ENCODE measurements around the gene SLC34A1. TPM values are rescaled to one million over a fixed set of nuclear protein-coding genes. Genes with fewer than 3 reads are reported as not detected.
A peak's percentile ranks its signal among the peaks of the same experiment; 100 is the strongest.

SLC34A1 gene
- total RNA-seq, 1 donor from 2014 or later: not detected

DNA sequence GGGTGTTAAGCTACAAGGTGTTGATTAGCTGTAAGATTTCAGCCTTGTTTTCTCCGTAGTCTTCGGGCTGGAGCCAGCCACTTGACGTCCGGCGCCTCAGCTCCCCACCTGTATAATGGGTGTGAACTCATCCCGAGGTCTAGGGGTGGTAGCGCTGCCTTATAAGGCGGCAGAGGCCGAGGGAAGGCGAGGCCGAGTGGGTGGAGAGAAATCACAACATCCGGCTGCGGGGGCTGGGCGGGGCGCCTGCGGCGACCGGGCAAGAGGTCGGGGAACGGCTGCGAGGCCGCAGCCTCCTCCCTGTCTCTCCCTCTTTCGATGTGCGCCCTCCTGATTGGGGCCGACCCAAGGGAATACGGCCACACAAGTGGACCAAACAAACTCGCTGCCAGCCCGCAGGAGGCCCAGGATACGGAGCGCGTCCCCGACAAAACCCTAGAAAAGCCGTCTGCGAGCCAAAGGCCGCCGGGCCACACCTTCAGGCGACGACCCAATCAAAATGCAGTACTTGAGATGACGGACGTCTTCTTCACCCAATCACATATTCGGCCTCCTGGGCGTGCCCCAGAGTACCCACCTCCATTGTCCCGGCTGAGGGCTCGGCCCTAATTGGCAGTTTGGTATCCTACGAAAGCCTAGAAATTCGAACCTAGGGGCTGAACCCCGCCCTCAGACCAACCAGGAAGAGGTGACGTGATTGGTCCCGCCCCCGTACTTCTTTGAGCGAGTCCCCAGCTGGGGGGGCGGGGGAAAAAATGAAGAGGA is 41.7 kb downstream of the SLC34A1 start:
- peak; percentile 97 for DNase-seq
- H3K4me3 Mint-ChIP-seq (ENCODE audit: unreplicated experiment): peak overlapping the region; percentile 94
- peaks cover 8% of the 10 kb centered on the region for H3K27me3 Mint-ChIP-seq (ENCODE audit: unreplicated experiment)
- peak overlapping the region; percentile 98 for H3K27ac Mint-ChIP-seq (ENCODE audit: unreplicated experiment)
- no peaks in the 10 kb centered on the region for H3K36me3 Mint-ChIP-seq (ENCODE audit: unreplicated experiment)
- TF ChIP-seq, protein P1, sequence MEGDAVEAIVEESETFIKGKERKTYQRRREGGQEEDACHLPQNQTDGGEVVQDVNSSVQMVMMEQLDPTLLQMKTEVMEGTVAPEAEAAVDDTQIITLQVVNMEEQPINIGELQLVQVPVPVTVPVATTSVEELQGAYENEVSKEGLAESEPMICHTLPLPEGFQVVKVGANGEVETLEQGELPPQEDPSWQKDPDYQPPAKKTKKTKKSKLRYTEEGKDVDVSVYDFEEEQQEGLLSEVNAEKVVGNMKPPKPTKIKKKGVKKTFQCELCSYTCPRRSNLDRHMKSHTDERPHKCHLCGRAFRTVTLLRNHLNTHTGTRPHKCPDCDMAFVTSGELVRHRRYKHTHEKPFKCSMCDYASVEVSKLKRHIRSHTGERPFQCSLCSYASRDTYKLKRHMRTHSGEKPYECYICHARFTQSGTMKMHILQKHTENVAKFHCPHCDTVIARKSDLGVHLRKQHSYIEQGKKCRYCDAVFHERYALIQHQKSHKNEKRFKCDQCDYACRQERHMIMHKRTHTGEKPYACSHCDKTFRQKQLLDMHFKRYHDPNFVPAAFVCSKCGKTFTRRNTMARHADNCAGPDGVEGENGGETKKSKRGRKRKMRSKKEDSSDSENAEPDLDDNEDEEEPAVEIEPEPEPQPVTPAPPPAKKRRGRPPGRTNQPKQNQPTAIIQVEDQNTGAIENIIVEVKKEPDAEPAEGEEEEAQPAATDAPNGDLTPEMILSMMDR (IDR thresholded peaks at IDR 0.05; ENCODE audit: partially characterized antibody, unreplicated experiment): no peak
- H3K9me3 Mint-ChIP-seq (ENCODE audit: unreplicated experiment): peaks cover 9% of the 10 kb centered on the region
- H3K4me1 Mint-ChIP-seq (ENCODE audit: low read depth, unreplicated experiment): peaks cover 14% of the 10 kb centered on the region

DNA sequence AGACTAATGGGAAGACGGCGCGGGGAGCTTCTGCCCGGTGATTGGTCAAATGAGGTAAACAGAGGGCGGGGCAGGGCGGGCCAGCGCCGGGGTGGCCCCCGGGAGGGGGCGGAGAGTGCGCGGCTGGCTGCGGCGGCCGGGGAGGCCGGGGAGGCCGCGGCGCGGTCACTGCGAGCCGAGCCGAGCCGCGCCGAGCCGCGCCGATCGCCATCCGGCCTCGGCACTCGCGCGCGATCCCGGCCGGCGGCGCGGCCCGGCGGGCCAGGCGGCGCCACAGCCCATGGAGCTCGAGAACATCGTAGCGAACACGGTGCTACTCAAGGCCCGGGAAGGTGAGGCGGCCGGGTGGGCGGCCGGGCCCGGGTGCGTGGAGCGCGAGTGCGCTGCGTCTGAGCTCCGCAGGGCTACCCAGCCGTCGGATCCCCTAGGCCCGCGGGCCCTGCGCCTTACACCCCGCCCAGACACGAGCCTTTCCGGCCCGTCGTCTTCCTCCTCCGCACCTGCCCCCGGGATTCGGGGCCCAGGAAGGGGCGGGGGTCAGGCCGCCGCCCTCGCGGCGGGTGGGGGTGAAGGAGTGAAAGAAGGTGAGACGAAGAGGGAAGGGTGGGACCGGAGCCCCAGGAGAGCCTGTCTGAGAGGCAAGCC is 42.5 kb downstream of the SLC34A1 start, which contains the start of gene GRK6:
GRK6 (plus strand) TSS at position 111 of the 645 bp plus-strand sequence; CDS start at position 281, 170 bp downstream.
- peaks cover 8% of the 10 kb centered on the region for H3K9me3 Mint-ChIP-seq (ENCODE audit: unreplicated experiment)
- H3K4me3 Mint-ChIP-seq (ENCODE audit: unreplicated experiment): peak within 1 kb of the TSS; percentile 94
- DNase-seq: peak; percentile 55
- TF ChIP-seq, protein P1 (IDR thresholded peaks at IDR 0.05; ENCODE audit: partially characterized antibody, unreplicated experiment): no peak
- peak within 1 kb of the TSS; percentile 98 for H3K27ac Mint-ChIP-seq (ENCODE audit: unreplicated experiment)
- H3K36me3 Mint-ChIP-seq (ENCODE audit: unreplicated experiment): no peaks in the 10 kb centered on the region
- H3K27me3 Mint-ChIP-seq (ENCODE audit: unreplicated experiment): peaks cover 8% of the 10 kb centered on the region
- H3K4me1 Mint-ChIP-seq (ENCODE audit: low read depth, unreplicated experiment): peaks cover 10% of the 10 kb centered on the region

DNA sequence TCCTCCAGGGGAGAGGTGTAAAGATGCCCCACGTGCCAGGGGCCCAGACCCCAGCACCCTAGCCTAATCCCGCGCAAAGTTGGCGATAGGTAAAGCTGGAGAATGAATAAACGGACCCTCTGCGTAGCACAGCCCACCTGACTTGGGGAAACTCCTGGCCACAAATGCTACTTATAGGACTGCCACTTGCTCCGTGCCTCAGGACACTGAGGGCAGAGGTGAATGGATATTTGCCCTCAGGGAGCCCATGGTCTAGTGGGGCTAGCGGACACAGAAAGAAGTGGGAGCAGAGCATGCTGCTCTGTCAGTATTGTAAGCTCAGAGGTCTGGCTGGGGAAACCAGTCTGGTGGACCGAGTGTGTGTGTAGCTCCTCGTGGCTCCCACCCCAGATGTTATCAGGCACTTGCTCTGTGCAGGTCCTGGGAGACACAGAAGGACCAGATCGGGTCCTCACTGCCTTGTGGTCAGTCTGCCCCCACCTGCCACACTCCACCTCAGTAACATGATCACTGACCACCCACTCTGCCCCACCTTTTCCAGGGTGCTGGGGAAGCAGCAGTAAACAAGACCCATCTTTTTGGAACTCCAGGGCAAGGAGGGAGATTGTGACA is 43.1 kb downstream of the SLC34A1 start:
- peak overlapping the region; percentile 87 for H3K4me3 Mint-ChIP-seq (ENCODE audit: unreplicated experiment)
- peak overlapping the region; percentile 75 for H3K27ac Mint-ChIP-seq (ENCODE audit: unreplicated experiment)
- peaks cover 8% of the 10 kb centered on the region for H3K9me3 Mint-ChIP-seq (ENCODE audit: unreplicated experiment)
- DNase-seq: no peak
- peaks cover 10% of the 10 kb centered on the region for H3K4me1 Mint-ChIP-seq (ENCODE audit: low read depth, unreplicated experiment)
- peaks cover 10% of the 10 kb centered on the region for H3K27me3 Mint-ChIP-seq (ENCODE audit: unreplicated experiment)
- H3K36me3 Mint-ChIP-seq (ENCODE audit: unreplicated experiment): no peaks in the 10 kb centered on the region
- TF ChIP-seq, protein P1 (IDR thresholded peaks at IDR 0.05; ENCODE audit: partially characterized antibody, unreplicated experiment): no peak

DNA sequence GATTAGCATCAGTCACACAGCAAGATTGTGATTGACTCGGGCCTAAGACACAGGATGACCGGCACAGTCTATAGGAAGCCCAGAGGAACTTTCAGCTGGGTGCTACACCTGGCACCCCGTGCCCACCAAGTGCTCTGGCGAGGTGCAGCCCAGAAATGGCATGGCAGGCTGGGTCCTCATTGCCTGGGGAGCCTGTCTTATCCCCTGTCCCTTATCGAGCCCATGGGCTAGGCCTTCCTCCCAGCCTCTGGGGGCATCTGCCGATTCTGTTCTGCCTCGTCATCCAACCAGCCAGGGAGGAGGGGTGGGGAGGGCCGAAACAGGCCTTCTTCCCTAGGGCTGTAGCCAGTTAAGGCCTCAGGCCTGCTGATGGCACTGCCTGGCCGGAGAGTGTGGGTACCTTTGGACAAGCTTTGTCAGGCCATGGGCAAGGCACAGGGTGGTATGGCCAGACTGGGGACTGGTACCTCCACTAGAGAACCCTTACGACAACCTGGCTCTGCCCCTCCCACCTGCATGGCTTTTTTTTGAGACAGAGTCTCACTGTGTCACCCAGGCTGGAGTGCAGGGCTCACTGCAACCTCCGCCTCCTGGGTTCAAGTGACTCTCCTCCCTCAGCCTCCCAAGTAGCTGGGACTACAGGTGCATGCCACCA is 43.8 kb downstream of the SLC34A1 start:
- peaks cover 10% of the 10 kb centered on the region for H3K4me1 Mint-ChIP-seq (ENCODE audit: low read depth, unreplicated experiment)
- H3K27ac Mint-ChIP-seq (ENCODE audit: unreplicated experiment): no peak overlapping the region
- no peak for DNase-seq
- peaks cover 6% of the 10 kb centered on the region for H3K9me3 Mint-ChIP-seq (ENCODE audit: unreplicated experiment)
- TF ChIP-seq, protein P1 (IDR thresholded peaks at IDR 0.05; ENCODE audit: partially characterized antibody, unreplicated experiment): no peak
- no peaks in the 10 kb centered on the region for H3K36me3 Mint-ChIP-seq (ENCODE audit: unreplicated experiment)
- H3K4me3 Mint-ChIP-seq (ENCODE audit: unreplicated experiment): peak overlapping the region; percentile 87
- H3K27me3 Mint-ChIP-seq (ENCODE audit: unreplicated experiment): peaks cover 10% of the 10 kb centered on the region
